HT1080 (cell line): ENCODE measurements around the gene EIF4G3. TPM values are rescaled to one million over a fixed set of nuclear protein-coding genes. Genes with fewer than 3 reads are reported as not detected.
"Not testable (repeated sequence)": the region's sequence is repeated elsewhere in the genome, so short reads cannot be mapped to it uniquely, and the experiment has no call there.

Experiments
- DNase-seq: peaks from one replicate; pipeline ENCODE4 v3.0.0-alpha.2; 2015; ENCODE audit warnings: low read depth
- total RNA-seq: library from RNA; depleted of rRNA; stranded (reverse); fragments of >200 nt; shearing (Covaris generic); gene quantifications from 2 replicates; pipeline ENCODE4 v1.2.3, GENCODE V29; 2014

Gene EIF4G3
- total RNA-seq, 1 experiment from 2014 or later = 29.7 TPM

DNA sequence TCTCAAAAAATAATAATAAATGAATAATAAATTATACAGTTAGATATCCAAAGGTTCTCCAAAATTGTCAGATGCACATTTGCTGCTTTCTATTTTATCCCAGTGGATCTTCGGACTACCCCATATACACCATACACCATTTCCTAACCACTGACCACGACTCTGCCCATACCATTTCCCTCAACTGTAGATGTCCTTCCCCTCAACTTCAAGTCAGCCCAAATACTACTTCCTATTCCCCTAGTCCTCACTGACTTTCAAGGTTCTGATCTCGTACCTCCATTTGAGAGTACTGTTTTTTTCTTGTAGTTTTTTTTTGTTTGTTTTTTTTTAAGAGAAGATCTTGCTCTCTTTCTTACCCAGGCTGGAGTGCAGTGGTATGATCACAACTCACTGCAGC is 19.6 kb downstream of the EIF4G3 start:
- DNase-seq = no peak

DNA sequence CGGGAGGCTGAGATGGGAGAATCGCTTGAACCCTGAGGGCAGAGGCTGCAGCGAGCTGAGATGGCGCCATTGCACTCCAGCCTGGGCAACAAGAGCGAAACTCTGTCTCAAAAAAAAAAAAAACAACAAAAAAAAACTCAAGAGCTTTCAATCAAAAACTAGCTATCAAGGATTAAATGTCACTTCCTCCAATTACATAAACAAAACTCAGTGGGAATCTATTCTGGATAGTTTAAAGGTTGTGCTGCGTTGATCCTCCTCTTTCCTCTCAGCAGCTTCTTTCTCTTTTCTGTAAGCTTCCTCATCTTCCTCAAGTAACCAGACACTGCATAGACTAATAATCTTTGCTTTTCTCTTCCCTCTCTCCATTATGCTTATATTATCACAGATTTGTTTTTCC is 20.7 kb downstream of the EIF4G3 start:
- no peak for DNase-seq

DNA sequence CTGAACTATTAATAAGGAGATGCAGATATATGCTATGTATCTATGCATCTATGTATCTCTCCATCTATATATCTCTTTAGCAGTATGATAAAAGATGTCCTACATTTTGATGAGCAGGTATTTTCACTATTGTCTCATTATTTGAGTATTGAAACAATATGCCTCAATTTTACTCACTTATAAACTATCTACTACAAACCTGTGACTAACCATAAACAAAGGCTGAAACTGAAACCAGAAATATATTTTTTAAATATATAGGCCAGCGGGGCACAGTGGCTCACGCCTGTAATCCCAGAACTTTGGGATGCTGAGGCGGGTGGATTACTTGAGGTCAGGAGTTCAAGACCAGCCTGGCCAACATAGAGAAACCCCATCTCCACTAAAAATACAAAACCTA is 22.0 kb downstream of the EIF4G3 start:
- no peak for DNase-seq

DNA sequence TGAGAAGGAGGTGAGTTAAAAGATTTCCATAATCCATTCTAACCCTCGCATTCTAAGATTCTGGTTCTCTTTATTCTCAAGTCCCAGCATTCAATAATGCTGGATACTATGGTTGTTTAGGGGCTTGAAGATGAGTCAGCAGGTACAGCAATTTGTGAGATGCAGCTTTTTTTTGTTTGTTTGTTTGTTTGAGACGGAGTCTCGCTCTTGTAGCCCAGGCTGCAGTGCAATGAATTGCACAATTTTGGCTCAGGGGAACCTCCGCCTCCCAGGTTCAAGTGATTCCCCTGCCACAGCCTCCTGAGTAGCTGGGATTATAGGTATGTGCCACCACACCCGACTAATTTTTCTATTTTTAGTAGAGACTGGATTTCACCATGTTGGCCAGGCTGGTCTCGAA is 23.3 kb downstream of the EIF4G3 start:
- DNase-seq = no peak

DNA sequence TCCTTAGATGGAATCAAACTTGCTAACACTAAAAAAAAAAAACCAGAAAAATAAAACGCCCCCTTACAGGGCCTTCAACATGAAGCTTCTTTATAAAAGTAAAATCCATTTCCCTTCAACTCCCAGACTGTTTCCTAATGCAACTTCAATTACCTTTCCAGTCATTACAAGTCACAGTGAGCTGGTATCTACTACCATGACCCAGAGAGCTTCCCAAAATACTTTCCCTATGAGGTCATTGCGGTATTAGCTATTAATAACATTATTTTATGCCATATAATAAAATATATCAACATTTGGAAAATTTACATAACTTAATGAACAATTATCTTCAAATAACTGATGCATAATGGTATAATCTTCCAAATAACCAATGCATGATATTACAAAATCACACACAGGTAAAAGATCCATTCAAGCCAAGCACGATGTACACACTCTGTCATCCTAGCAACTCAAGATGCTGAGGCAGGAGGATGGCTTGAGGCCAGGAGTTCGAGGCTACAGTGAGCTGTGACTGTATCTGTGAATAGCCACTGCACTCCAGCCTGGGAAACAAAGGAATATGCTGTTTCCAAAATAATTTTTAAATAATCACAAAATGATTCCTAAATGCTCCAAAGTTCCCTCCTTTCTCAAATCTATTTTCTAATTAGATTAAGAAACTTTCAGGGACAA is 24.1 kb downstream of the EIF4G3 start:
- DNase-seq = no peak

DNA sequence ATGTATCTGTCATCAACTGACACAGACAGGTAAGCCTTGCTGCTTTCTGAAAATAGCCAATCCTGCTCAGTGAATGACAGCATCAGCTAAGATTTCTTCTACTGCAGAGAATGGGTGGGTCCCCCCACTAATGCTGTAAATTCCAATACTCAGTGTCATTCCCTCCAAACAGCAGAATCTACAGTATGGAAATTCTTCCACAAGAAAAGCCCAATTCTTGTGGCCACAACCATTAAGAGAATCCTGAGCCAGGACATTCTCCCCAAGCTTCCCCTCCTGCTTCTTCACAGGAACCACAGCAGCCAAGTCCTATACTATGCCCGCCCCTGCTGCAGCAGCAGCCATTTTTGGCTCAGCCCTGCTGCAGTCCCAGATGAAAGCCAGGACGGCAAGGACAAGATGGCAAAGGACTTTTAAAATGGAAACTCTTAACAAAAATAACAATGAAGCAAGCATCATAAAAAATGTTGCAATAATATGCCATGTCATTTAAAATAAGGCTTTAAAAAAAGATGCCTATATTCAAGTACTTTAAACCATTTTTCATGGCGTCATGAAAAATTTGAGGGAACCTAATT is 26.8 kb downstream of the EIF4G3 start:
- DNase-seq = peak; percentile 91

DNA sequence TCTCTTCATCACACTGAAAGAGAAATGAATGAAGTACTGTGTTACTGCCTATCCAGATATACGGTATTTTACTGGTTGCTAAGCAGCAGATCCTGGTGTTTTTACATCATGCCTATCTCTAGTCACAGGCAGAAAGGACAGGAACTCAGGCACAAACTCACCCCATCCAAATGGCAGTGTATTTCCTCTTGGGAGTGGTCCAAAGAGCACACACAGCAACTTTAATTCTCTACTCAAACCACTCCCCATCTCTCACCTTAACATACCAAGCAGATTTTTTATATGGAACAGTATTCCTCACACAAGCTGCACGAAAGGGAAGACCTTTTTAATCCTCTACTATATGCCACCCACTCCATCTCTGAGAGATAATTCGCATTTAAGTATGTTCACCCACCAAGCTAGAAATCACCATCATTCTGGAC is 27.3 kb downstream of the EIF4G3 start:
- DNase-seq = peak; percentile 72

DNA sequence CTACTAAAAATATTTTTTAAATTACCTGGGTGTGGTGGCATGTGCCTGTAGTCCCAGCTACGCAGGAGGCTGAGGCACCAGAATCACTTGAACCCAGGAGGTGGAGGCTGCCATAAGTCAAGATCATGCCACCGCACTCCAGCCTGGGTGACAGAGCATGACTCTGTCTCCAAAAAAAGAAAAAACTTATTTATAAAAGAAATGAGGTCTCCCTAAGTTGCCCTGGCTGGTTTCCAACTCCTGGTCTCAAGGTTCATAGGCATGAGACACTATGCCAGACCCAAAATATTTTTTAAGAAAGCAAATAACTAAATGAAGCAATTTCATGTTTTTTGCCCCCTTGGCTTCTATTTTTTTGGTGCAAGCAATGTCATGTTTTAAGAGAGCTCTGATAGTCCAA is 32.9 kb downstream of the EIF4G3 start:
- DNase-seq = no peak

DNA sequence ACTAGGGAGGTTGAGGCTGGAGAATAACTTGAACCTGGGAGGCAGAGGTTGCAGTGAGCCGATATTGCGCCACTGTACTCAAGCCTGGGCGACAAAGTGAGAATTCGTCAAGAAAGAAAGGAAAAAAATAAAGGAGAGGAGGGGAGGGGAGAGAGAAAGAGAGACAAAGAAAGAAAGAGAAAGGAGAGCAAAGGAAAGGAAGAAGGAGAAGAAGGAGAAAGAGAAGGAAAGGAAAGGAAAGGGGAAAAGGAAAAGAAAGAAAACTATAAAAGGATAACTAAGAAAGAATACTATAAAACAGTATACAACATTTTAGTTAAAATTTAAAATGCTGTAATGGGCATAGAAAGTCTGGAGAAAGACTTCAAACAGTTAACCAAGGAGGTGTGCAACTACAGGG is 33.6 kb downstream of the EIF4G3 start:
- no peak for DNase-seq

DNA sequence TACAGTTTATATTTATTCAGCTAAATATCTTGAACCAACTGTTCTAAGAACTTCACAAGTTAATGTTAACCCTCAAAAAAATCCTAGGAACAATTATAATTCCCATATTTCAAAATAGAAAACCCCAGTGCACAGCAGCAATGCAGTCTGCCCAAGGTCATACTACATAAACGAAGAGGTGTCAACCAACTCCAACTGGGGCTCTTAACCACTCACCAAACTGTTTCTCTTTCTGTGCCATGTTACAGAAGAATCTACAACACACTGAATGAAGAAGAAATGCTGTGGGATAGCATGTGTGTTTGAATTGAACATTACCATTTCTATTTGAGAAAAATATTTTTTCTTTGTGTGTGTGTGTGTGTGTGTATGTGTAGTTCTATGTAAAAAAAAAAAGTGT is 35.7 kb downstream of the EIF4G3 start:
- no peak for DNase-seq

DNA sequence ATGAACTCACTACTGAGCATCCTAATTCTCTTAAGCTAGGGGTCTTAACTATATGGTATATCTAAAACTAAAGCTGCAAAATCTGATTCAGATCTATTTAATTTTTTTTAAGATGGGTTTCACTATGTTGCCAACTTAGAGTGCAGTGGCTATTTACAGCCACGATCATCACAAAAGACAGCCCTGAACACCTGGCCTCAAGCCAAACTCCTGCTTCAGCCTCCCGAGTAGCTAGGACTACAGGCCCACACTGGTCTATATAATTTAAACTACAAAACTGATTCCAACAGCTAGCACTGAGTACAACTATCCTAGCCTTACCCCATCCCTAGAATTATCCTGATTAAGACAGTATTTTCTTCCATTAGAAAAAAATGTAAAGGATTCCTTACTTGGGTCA is 37.1 kb downstream of the EIF4G3 start:
- DNase-seq = no peak

DNA sequence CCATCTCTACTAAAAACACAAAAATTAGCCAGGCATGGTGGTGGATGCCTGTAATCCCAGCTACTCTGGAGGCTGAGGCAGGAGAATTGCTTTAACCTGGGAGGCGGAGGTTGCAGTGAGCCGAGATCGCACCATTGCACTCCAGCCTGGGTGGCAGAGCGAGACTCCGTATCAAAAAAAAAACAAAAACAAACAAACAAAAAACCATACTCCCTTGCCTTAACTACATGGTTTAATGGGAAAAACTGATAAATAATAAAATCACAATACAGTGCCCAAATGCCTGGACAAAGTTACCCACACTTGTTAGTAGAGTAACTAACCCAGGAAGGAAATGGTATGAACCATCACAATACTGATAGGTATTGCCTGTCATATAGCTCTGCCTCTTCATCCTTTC is 40.4 kb downstream of the EIF4G3 start:
- DNase-seq = not testable (repeated sequence)

DNA sequence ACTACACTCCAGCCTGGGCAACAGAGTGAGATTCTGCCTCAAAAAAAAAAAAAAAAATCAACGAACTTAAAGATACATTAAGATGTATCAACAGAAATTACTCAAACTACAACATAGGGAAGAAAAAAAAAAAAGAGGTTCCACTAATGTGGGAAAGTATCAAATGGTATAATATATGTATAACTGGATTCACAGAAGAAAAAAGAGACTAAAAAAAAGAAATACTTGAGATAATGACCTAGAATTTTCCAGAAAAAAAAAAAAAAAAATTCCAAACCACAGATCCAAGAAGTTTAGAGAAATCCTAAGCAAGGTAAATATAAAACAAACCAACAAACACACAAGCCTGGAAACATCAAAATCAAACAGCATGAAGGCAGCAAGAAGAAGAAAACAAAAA is 45.5 kb downstream of the EIF4G3 start:
- no peak for DNase-seq

DNA sequence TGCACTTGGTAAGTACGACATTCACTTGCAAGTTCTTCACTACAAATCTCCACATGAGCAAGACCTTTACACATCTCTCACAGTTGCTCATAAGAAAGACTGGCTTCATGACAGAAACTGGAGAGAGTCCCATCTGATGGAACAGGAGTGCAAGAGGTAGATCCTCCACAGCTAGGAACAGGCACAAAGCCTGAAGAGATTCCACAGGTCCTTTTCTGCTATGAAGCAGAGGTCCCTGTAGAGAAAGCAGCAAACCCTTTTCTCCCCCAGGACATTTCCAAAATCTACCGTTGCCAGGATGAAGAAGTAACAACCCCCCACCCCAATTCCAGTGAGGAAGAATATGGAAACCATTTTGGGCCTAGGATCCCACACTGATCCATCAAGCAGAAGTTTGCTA is 47.3 kb downstream of the EIF4G3 start:
- no peak for DNase-seq

DNA sequence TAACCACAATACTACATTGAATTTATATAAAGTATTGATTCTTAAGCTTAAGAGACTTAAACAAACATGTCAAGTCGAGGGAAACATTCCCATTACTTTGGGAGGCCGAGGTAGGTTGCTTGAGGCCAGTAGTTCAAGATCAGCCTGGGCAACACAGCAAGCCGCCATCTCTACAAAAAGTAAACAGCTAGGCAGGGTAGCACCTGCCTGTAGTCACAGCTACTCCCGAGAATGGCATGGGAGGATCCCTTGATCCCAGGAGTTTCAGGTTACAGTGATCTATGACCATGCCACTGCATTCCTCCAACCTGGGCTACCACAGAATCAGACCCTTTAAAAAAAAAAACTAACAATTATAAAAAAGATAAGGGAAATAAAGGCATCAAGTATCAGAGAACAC is 50.4 kb downstream of the EIF4G3 start:
- DNase-seq = peak; percentile 7

DNA sequence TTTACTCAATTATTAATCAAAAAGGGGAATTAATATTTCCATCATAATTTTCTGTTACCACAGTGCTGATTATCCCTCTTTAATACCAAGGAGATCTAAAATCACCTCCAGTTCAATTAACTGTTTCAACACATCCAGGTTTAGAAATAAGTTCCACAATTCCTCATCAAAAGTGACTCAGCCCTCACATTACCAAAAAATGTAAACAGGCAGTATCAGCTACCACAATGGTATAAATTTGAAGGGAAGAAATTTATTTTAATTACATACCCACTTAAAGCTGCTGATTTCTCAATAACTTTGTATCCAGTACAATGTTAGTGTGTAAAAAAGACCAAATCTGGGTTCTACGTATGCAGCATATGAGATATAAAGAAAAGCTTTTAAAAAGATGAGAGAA is 51.9 kb downstream of the EIF4G3 start:
- DNase-seq = no peak

DNA sequence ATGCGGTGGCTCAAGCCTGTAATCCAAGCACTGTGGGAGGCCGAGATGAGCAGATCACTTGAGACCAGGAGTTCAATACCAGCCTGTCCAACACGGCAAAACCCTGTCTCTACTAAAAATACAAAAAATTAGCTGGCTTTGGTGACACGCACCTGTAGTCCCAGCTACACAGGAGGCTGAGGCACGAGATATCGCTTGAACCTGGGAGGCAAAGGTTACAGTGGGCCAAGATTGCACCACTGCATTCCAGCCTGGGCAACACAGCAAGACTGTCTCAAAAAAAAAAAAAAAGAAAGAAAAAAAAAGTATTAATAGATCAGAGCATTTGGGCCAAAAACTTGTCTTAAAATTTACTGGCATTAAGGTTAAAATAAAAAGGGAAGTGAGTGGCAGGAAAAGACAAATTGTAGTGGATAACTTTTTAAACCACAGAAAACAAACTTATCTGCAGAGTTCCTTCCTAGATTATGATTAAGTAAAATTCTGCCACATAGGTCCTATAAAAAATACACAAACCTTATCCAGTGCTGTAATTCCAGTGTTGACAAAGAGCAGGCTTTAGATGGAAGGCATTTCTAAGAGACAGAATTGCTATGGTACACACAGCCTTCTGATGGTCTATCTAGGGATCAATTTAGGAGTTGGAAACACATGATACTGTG is 53.3 kb downstream of the EIF4G3 start:
- no peak for DNase-seq

DNA sequence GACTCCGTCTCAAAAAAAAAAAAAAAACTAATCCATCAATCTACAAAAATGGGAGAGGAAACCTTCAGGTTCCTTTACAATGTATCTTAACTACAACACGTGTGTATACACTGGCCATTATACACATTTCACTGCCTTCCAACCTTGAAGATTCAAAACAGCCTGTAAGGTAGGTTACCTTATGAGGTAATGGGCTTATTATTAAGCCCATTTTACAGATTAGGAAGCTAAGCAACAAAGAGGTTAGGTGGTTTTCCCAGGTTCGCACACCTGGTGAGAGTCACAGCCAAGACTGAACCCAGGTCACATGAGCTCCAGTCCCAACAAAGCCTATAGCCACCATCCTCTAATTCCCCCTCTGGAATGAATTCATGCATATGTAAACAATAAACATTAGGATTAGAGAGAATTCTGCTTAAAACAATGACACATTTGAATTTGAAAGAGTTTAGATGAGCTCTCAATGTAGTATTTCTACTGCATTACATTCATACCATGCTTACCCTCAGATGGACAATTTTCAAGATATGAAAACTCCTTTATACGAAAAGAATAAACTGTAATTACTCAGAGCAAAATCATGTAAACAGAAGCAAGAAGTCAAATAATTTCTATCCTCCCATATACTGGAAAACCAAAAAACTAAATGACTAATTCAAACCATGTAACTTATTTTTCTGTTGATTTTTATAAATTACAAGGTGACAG is 54.8 kb downstream of the EIF4G3 start:
- DNase-seq = no peak

DNA sequence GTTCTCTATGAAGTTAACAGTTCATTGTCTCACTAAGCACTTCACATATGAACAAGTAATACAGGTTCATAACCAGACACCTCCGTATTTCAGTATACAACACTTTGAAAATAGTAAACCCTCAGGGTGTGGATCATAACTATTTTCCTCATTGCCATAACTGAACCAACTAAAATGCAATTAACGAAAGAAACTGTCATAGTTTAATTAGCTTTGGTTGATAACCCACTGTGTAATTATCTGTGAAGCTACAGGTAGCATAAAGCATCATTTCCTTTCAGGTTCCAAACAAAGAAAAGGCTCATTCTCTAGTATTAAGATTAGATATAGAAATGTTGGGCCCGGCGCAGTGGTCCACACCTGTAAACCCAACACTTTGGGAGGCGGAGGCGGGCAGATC is 58.5 kb downstream of the EIF4G3 start:
- no peak for DNase-seq

DNA sequence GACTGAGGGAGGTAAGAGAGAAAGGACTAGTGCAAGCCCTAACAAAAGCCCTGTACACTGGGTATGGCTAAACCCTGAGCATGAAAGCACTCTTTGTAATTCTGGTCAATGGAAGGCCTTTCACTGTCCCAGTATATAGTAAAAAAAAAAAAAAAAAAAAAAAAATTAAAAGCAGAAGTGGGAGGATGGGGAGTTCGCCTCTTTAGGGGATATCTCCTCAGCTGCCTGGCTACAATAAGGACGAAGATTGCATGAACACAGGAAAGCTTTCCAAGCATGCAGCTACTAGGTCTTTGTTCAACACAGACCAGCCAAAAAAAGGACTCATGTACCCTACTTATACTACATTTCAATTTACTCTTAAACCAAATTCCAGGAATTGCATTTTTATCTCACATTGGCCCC is 59.1 kb downstream of the EIF4G3 start:
- DNase-seq = no peak

DNA sequence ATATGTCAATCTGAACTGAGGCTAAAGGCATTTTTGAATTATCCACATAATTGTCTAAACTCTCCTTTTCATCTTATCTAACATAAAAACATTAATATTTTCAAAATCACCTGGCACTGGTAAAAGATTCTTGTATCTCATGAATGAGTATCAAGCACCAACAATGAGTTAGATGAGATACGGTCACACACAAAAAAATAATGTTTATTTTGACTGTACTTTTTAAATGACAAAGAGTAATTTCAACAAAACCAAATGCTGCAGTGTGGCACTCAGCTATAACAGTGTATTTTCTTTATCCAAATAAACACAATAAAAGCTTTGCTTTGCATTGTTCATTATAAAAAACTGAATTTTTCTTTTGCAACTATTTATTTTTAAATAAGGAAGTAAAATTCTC is 59.5 kb downstream of the EIF4G3 start:
- DNase-seq = no peak

DNA sequence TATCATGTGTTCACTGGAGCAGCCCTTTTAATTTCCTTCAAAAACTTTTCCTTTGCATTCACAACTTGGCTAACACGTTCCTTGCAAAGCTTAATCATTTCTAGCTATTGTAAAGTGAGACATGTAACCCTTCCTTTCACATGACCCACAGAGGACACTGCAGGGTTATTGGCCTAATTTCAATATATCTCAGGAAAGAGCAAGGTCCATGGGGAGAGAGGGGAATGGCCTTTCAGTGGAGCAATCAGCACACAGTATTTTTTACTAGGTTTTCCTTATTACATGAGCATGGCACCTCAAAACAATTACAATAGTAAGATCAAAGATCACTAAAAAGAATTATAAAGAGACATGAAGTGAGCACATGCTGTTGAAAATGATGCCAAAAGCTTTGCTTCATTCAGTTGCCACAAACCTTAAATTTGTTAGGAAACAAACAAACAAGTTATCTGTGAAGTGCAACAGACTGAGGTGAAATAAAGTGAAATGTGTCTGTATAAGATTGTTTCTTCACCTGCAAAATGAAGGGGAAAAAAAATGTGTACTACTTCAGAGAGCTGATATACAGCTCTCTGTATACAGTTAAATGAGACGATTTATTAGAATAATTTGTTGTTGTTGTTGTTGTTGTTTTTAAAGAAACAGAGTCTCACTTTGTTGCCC is 61.5 kb downstream of the EIF4G3 start:
- DNase-seq = no peak
